IMR-90 (cell line): Measurements from ENCODE around the gene PANX1. TPM values are rescaled to one million over a fixed set of nuclear protein-coding genes. Genes with fewer than 3 reads are reported as not detected.

Experiments used
- ATAC-seq: fragments of 200-7000 bp; cut with Tn5 transposase; 2 replicates; pipeline ENCODE4 v1.9.1; 2020; ENCODE audit warnings: low read depth, mild to moderate bottlenecking, moderate library complexity
- BruUV-seq: library from RNA; stranded (reverse); fragments of 400-500 nt; replicated peaks from 2 replicates; lab custom pipeline; 2021; lab: Mats Ljungman, UMichigan
- CTCF ChIA-PET: fragments of 300-600 bp; formaldehyde crosslinking; extraction: SDS; loops from one replicate; lab custom pipeline; 2021; ENCODE audit warnings: antibody characterized with exemption; lab: Yijun Ruan, JAX
- POLR2A ChIA-PET: fragments of 300-600 bp; sonication (Branson Sonifier 250); formaldehyde crosslinking; loops from one replicate; lab custom pipeline; 2022; ENCODE audit warnings: antibody characterized with exemption; ENCODE audit not compliant: unreplicated experiment; lab: Charles Lee
- DNase-seq: peaks from one replicate; pipeline ENCODE4 v3.0.0; 2013
- H2AFZ ChIP-seq: replicated peaks from 2 replicates; pipeline ENCODE3; 2013; ENCODE audit warnings: low read length, mild to moderate bottlenecking; ENCODE audit not compliant: poor library complexity
- H2AK5ac ChIP-seq: 2 replicates; pipeline ENCODE4 v1.6.1; 2013; ENCODE audit warnings: low read depth, low read length, inconsistent platforms
- H2AK9ac ChIP-seq: replicated peaks from 2 replicates; pipeline ENCODE3; 2013; ENCODE audit warnings: mild to moderate bottlenecking, low read depth, low read length, moderate library complexity; ENCODE audit not compliant: poor library complexity
- H2BK120ac ChIP-seq: 2 replicates; pipeline ENCODE4 v1.6.1; 2013; ENCODE audit warnings: low read depth, low read length, inconsistent platforms
- H2BK15ac ChIP-seq: 3 replicates; pipeline ENCODE4 v1.6.1; 2013; ENCODE audit warnings: low read depth, low read length, inconsistent platforms
- H2BK20ac ChIP-seq: 2 replicates; pipeline ENCODE4 v1.6.1; 2013; ENCODE audit warnings: low read depth, mild to moderate bottlenecking, inconsistent platforms, low read length, moderate library complexity
- H2BK5ac ChIP-seq: 2 replicates; pipeline ENCODE4 v1.6.1; 2013; ENCODE audit warnings: mild to moderate bottlenecking, low read depth, low read length, inconsistent platforms; ENCODE audit not compliant: poor library complexity, severe bottlenecking
- H3K14ac ChIP-seq: replicated peaks from 2 replicates; pipeline ENCODE4 v1.6.1; 2013; ENCODE audit warnings: low read depth, low read length, inconsistent platforms
- H3K18ac ChIP-seq: 2 replicates; pipeline ENCODE4 v1.6.1; 2013; ENCODE audit warnings: low read depth, low read length, control low read depth
- H3K23ac ChIP-seq: 2 replicates; pipeline ENCODE4 v1.6.1; 2013; ENCODE audit warnings: low read depth, low read length, inconsistent platforms
- H3K27ac ChIP-seq: 2 replicates; pipeline ENCODE4 v1.5.1; 2013; ENCODE audit warnings: mild to moderate bottlenecking, control low read depth, low read length; ENCODE audit not compliant: insufficient read depth
- H3K27me3 ChIP-seq: 2 replicates; pipeline ENCODE4 v1.6.1; 2013; ENCODE audit warnings: low read length; ENCODE audit not compliant: control insufficient read depth, insufficient read depth
- H3K36me3 ChIP-seq: 2 replicates; pipeline ENCODE4 v1.6.1; 2013; ENCODE audit warnings: low read length, mixed read lengths; ENCODE audit not compliant: control insufficient read depth, insufficient read depth
- H3K4ac ChIP-seq: 2 replicates; pipeline ENCODE4 v1.6.1; 2013; ENCODE audit warnings: low read depth, low read length, inconsistent platforms
- H3K4me1 ChIP-seq: 2 replicates; pipeline ENCODE4 v1.6.1; 2013; ENCODE audit warnings: low read length, mixed read lengths; ENCODE audit not compliant: control insufficient read depth, insufficient read depth
- H3K4me2 ChIP-seq: 2 replicates; pipeline ENCODE4 v1.6.1; 2013; ENCODE audit warnings: low read depth, mild to moderate bottlenecking, control low read depth, low read length, moderate library complexity
- H3K4me3 ChIP-seq: 2 replicates; pipeline ENCODE4 v1.5.1; 2013; ENCODE audit warnings: low read depth, mild to moderate bottlenecking, control low read depth, low read length, moderate library complexity; ENCODE audit not compliant: insufficient read depth
- H3K56ac ChIP-seq: 2 replicates; pipeline ENCODE4 v1.6.1; 2013; ENCODE audit warnings: low read length, inconsistent platforms; ENCODE audit not compliant: insufficient read depth; ENCODE audit errors: extremely low read depth
- H3K79me1 ChIP-seq, 2 experiments: 2 replicates each; pipeline ENCODE4 v1.6.1; 2013; ENCODE audit warnings: low read length in 2 of 2, inconsistent platforms in 1 of 2, low read depth in 1 of 2
- H3K9ac ChIP-seq: 2 replicates; pipeline ENCODE4 v1.6.1; 2013; ENCODE audit warnings: low read depth, low read length, control low read depth
- H3K9me1 ChIP-seq: 2 replicates; pipeline ENCODE4 v1.6.1; 2013; ENCODE audit warnings: low read length, inconsistent platforms; ENCODE audit not compliant: insufficient read depth
- H3K9me3 ChIP-seq: 2 replicates; pipeline ENCODE4 v1.6.1; 2013; ENCODE audit warnings: low read length; ENCODE audit not compliant: control insufficient read depth, insufficient read depth
- H4K20me1 ChIP-seq: 2 replicates; pipeline ENCODE4 v1.6.1; 2013; ENCODE audit warnings: low read length, inconsistent platforms; ENCODE audit not compliant: insufficient read depth
- H4K5ac ChIP-seq: 2 replicates; pipeline ENCODE4 v1.6.1; 2013; ENCODE audit warnings: mild to moderate bottlenecking, low read depth, low read length, control low read depth
- H4K8ac ChIP-seq, 2 experiments: 2 replicates each; pipeline ENCODE4 v1.6.1; 2013; ENCODE audit warnings: low read depth in 2 of 2, low read length in 2 of 2, control low read depth in 1 of 2, inconsistent platforms in 1 of 2
- H4K91ac ChIP-seq: 2 replicates; pipeline ENCODE4 v1.6.1; 2013; ENCODE audit warnings: low read depth, low read length, inconsistent platforms; ENCODE audit not compliant: insufficient read depth
- BHLHE40 ChIP-seq: fragments of 150-350 bp; IDR thresholded peaks from 2 replicates; pipeline ENCODE4 v1.6.1; 2016; ENCODE audit warnings: mild to moderate bottlenecking, low read depth, low read length
- CEBPB ChIP-seq: IDR thresholded peaks from 2 replicates; pipeline ENCODE4 v1.6.1; 2012; ENCODE audit warnings: low read depth, low read length, improper control_type of control experiment
- MXI1 ChIP-seq: IDR thresholded peaks from 2 replicates; pipeline ENCODE4 v1.6.1; 2012; ENCODE audit warnings: low read depth, mild to moderate bottlenecking, low read length, moderate library complexity, borderline replicate concordance
- NFE2L2 ChIP-seq: fragments of 150-350 bp; IDR thresholded peaks from 2 replicates; pipeline ENCODE4 v1.6.1; 2016; ENCODE audit warnings: low read depth, mild to moderate bottlenecking, low read length
- RFX5 ChIP-seq: IDR thresholded peaks from 2 replicates; pipeline ENCODE4 v1.8.0; 2012; ENCODE audit warnings: low read depth, mild to moderate bottlenecking, low read length, moderate library complexity
- WGBS, 2 experiments: methylation state at CpG; one replicate each; pipeline versions ENCODE4 v1.1.5 to v1.1.7; 2013; ENCODE audit warnings: missing lambda C conversion rate in 2 of 2; ENCODE audit not compliant: insufficient read length in 1 of 2; ENCODE audit errors: extremely low coverage in 2 of 2; 5-methylcytosine and 5-hydroxymethylcytosine counted together
- dilution Hi-C: fragments of 300-500 bp; cut with HindIII; formaldehyde crosslinking; loops from one replicate; pipeline ENCODE4 v1.14.3; 2018; ENCODE audit warnings: low sequenced_read_pairs; ENCODE audit not compliant: unreplicated experiment
- in situ Hi-C: fragments of 300-500 bp; cut with MboI; formaldehyde crosslinking; loops from 3 replicates; pipeline ENCODE4 v1.14.3; 2019; ENCODE audit warnings: low sequenced_read_pairs, inconsistent platforms, mixed read lengths
- intact Hi-C: fragments of 100-400 bp; cut with micrococcal nuclease; formaldehyde crosslinking; loops from 2 replicates; pipeline ENCODE4 v1.10.0; 2022
- polyA plus RNA-seq, 3 experiments: library from polyadenylated mRNA; depleted of rRNA; stranded (reverse); fragments of >200 nt; gene quantifications; 2 replicates each; pipeline ENCODE4 v1.2.3, GENCODE V29; 2012; ENCODE audit warnings: low replicate concordance in 1 of 3
- total RNA-seq: library from RNA; depleted of rRNA; stranded (reverse); fragments of >200 nt; gene quantifications from 2 replicates; pipeline ENCODE4 v1.2.3, GENCODE V29; 2012
- TF ChIP-seq, protein P1 (sequence below): fragments of 150-350 bp; IDR thresholded peaks from 2 replicates; pipeline ENCODE4 v1.6.1; 2017; ENCODE audit warnings: mild to moderate bottlenecking, antibody characterized with exemption, low read length, low read depth

Gene PANX1
- total and polyA plus RNA-seq, 2 of the 4 experiments (the other 2 are of a cell fraction): 29.8 to 70.8 TPM

DNA sequence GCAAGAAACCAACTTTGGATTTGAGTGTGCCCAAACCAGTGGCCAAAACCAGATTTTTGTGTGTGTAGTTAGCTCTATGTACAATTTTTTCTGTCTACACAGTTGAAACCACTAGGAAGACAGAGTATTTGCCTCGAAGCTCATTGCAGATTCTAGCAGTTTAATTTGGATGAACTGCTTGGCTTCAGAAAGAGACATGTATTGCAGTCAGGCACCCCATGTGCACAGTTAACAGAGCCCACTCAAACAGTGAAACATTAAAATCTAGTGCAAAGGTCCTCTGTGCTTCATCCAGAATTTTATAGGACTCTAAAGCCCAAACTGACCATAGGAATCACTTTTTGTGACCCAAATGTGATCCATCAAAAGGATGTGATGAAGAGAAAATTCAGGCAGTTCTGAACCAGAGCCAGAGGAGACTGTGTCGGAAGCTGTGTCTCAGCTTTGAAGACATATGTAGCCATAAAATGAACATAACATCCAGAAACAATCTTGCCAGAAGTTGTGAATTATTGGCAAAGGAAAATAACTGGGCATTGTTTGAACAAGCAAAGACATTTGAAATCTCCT, 82.7 kb downstream of the PANX1 start:
- dilution Hi-C loops (no loop called here), in situ Hi-C loops (no loop called here)

More for the DNA sequence above, 82.7 kb downstream of the PANX1 start:
- Histone ChIP-seq H4K5ac (no peak overlapping the region), H3K4ac (no peak overlapping the region), H2AK9ac (no peak overlapping the region), H3K14ac (no peak overlapping the region), H2BK20ac (no peak overlapping the region), H3K4me3 (no peak overlapping the region), H3K56ac (no peak overlapping the region), H3K27ac (no peak overlapping the region), H2AK5ac (no peak overlapping the region), H4K8ac (no peak overlapping the region), H4K20me1 (no peaks in the 10 kb centered on the region), H4K91ac (no peak overlapping the region), H3K36me3 (no peaks in the 10 kb centered on the region), H2AFZ (no peak overlapping the region), H3K4me1 (no peaks in the 10 kb centered on the region), H2BK5ac (no peak overlapping the region), H3K9ac (no peak overlapping the region), H3K9me3 (no peaks in the 10 kb centered on the region), H3K18ac (no peak overlapping the region), H2BK120ac (no peak overlapping the region), H3K23ac (no peak overlapping the region), H3K4me2 (no peak overlapping the region), H3K79me1 (no peaks in the 10 kb centered on the region), H3K9me1 (no peaks in the 10 kb centered on the region), H2BK15ac (no peak overlapping the region), H3K27me3 (no peaks in the 10 kb centered on the region)
- no TSS peak for BruUV-seq
- TF ChIP-seq RFX5 (no peak), BHLHE40 (no peak), NFE2L2 (no peak), CEBPB (no peak), MXI1 (no peak)
- TF ChIP-seq, protein P1, sequence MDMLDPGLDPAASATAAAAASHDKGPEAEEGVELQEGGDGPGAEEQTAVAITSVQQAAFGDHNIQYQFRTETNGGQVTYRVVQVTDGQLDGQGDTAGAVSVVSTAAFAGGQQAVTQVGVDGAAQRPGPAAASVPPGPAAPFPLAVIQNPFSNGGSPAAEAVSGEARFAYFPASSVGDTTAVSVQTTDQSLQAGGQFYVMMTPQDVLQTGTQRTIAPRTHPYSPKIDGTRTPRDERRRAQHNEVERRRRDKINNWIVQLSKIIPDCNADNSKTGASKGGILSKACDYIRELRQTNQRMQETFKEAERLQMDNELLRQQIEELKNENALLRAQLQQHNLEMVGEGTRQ: no peak
- DNase-seq (no peak), ATAC-seq (no peak)
- intact Hi-C loops: no loop called here
- POLR2A ChIA-PET: no interaction called here
- no CpG with 5 or more reads among the region's 2 CpGs for WGBS, 2 experiments
- CTCF ChIA-PET: no interaction called here
